CD4-positive, alpha-beta T cell treated with Interleukin-6 for 4 hours (primary cell): ENCODE measurements around the gene KL.

Source experiments
- DNase-seq: peaks from one replicate; pipeline ENCODE4 v3.0.0-alpha.2; 2020; ENCODE audit warnings: mixed read lengths

KL gene

DNA sequence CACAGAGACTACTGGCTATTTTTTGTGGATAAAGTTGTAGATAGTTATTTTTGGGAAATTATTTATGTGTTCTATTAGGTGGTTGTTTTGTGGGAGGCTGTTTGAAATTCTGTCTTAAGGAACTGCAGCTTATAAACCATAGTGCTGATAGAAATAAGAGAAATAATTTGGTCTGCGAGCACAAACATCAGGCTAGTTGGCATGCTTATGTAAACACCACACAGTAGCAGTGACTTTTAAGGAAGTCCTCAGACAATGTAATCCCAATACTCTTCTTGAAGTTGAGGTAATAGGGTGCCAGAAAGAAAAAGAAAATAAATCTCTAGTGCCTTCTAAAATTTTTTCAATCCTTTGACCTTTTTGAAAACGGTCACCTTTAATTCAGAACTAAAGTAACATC, 23.9 kb downstream of the KL start:
- no peak for DNase-seq

DNA sequence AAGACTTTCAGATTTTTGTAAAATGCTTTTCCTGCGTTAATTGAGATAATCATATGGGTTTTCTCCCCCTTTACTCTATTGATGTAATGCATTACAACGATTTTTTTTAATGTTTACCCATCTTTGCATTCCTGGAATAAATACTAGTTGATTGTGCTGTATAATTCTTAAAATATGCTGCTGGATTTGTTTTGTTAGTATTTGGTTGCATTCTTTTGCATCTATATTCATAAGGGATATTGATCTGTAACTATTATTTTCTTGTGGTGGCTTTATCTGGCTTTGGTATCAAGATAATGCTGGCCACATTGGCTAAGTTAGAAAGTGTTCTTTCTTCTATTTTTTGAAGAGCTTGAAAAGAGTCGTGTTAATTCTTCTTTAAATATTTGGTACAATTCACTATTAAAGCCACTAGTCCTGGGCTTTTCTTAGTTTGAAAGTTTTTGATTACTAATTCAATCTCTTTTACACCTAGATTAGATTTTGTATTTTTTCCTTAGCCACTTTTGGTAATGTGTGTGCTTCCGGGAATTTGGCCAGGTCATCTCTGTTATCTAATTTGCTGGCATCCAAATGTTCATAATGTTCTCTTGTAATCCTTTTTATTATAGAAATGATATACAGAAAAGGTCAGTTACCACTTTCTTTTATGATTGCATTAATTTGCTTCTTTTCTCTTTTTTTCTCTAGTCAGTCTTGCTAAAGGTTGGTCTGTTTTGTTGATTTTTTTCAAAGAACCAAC, 29.8 kb downstream of the KL start:
- DNase-seq = no peak

DNA sequence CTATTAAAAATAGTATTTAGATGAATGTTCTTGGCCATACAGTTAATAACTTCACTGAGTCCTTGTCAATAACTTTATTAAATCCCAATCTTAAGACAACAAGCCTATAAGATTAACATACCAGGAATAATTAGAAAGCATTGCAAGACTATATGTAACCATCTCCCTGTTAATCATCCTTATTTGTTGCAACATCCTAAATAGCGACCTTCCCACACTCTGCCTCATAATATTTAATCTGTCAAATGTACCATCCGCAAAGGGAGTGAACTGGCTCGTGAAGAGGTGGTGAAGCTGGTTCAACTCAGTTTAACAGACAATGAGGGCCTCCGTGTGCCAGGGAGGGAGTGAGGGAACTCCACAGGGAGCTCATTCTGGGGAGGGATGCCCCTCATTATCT, 33.9 kb downstream of the KL start:
- no peak for DNase-seq

DNA sequence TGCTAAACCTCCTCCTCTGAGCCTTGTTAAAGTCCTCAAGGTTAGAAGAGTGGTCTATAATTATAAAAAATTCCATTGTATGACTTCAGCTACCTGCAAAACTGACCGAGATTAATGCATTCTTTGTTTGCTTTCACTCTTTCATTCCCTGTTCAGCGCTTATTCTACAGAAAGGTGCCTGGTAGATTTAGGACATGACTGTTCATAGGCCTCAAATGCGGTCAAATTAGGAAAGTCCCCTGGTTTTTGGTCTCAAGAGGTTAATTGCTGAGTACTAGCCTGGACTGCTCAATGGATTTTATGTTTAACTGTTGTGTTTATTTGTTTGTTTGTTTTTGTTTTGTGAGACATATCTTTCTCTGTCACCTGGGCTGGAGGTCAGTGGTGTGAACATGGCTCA, 35.4 kb downstream of the KL start:
- no peak for DNase-seq

DNA sequence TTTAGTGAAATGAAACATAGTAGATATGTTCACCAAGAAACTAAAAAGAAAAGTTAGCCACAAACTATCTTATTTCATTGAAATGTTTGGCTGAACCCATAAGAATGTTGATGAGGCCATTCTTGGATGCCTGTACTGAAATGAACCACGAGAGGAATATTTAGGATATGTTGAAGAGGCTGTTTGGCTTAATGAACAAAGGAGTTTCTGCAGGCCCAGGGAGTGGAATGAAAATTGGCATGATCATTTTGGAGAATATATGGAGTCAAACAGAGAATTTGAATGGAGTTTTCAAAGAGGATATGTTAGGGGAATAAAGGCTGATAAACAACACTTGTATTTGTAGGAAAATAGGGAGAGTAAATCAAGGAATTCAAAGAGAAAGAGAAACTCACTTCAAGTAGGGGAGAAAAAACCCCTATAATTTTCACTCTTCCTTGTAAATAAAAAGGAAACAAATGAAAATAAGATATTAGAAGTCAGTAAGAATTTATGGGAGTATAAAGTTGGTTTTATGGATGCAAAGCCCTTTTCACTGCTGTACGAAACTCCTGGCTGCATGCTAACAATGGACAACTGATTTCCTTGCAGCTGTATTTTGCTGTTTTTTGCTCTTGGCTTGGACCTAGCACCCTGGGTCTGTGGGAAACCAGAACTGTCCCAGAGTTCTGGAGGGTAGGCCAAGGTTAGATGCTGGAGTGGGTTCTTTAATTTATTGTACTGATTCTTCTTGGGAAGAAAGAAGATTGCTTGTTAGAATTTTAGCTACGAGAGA, 36.5 kb downstream of the KL start:
- no peak for DNase-seq

DNA sequence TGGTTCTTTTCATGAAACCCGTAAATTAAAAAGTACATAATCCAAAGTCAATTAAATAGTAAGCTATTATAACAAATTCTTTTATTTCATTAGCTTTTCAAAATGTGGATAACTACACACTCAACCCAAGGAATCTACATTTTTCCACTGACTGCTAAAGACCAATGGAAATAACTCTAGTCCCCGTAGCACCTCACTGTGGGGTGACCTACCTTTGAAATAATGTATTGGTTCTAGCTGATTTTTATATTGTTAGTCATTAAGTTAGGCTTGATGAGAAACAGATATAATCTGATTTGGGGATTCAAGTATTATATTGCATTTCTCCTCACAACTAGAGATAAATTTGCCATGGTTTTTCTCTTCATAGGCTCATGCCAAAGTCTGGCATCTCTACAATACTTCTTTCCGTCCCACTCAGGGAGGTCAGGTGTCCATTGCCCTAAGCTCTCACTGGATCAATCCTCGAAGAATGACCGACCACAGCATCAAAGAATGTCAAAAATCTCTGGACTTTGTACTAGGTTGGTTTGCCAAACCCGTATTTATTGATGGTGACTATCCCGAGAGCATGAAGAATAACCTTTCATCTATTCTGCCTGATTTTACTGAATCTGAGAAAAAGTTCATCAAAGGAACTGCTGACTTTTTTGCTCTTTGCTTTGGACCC, 37.3 kb downstream of the KL start:
- no peak for DNase-seq

DNA sequence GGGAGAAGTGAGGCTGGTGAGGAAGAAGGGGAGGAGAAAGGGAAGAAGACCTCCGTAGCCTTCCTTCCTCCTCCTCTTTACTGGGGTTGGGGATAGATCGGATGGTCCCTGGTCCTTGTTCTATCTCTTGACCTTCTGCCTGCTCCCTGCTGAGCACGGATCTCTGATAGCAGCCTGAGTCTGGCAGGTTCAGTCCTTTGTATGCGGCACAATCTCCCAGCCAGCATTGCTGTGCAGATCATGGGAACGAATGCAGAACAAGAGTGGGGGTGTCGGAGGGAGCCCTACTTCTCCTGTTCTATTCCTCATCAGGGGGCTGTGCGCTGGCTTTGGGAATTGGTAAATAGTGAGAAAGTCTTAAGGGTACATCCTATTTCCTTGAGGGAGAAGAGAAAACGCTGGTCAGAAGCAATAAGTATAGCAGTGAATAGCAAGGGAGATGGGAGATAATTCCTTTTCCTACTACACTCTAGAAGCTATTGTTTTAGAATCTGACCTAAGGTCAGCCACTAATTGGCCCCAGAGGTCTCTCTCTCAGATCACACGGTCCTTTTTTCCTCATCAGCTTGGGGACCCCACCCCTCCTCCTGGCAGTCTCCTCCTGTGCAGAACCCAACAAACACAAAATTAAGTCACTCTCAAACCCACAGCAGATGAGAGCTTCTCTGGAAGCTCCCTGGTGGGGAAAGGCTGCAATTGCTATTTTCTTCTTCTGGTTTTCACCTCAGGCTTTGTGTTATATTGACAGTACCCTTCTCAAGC, 41.0 kb downstream of the KL start:
- no peak for DNase-seq

DNA sequence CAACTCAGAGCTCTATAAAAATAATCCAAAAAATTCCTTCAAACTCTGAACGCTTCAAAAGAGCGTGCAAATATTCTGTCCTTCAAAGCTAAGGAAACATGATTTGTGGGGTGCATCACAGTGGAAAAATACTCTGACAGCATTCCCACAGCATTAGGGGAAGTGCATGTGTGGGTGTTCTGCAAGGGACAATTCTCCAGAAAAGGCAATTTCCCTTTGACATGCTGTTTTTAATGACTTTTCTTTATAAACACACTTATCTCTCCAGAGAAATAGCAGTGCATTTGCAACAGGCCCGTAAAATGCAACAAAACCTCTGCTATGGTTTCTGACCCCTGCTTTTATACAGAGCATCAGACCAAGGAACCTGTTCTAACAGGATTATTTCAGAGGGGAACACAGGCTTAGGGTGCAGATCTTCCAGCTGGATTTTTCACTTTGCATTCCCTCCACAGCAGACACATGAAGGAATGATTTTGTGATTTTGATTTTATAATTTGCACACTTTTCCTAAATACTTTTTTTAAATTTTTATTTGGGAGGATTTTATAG, 42.6 kb downstream of the KL start:
- no peak for DNase-seq

DNA sequence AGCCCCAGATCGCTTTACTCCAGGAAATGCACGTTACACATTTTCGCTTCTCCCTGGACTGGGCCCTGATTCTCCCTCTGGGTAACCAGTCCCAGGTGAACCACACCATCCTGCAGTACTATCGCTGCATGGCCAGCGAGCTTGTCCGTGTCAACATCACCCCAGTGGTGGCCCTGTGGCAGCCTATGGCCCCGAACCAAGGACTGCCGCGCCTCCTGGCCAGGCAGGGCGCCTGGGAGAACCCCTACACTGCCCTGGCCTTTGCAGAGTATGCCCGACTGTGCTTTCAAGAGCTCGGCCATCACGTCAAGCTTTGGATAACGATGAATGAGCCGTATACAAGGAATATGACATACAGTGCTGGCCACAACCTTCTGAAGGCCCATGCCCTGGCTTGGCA, 44.6 kb downstream of the KL start:
- DNase-seq = no peak

DNA sequence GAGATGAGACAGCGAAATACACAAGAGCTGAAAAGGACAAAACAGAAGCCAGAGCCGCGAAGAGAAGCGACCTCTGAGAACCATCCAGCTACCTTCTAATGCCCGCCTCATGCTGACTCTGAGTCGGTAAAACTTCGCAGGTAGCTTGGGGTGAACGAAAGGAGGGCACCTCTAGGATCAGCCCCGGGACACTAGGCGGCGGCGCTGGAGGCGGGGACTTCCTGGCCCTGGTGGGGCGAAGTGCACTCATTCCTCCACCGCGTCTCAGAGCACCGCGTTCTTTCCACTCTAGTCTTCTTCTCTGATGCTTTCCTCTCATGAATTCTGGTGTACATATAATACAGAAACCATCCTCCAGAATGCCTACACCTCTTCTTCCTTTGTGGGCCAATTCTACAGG, 50.1 kb downstream of the KL start:
- no peak for DNase-seq

DNA sequence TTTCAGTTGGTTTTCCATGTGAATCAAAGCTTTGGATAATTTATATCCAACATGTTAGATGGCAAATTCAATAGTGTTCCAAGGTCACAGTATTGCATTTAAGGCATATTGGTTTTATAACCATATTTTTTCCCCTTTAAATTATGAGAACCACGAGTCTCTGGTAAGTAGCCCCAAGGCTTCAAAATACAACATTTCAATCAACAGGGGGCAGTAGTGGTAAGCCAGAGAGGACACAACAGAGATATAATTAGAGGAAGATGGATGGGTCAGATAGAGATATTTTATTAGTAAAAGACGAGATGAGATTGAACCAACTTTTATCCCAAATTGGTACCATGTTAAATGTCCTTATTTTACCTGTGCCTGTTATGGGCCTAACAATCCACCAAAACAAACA, 53.1 kb downstream of the KL start:
- DNase-seq = no peak

DNA sequence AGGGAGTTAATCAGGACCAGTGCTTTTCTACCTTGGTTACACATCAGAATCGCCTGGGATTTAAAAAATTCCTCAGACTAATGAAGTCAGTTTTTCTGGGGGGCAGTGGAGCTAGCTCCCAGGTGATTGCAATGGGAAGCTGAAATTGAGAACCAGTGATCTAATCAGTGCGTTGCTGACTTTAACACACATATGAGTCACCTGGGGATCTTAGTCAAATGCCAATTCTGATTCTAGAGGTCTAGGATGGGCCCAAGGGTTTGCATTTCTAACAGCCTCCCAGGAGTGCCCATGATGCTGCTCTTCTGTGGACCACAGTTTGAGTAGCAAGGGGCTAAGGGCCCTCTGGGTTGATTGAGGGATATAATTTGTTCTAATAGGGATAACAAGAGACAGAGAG, 54.5 kb downstream of the KL start:
- no peak for DNase-seq

DNA sequence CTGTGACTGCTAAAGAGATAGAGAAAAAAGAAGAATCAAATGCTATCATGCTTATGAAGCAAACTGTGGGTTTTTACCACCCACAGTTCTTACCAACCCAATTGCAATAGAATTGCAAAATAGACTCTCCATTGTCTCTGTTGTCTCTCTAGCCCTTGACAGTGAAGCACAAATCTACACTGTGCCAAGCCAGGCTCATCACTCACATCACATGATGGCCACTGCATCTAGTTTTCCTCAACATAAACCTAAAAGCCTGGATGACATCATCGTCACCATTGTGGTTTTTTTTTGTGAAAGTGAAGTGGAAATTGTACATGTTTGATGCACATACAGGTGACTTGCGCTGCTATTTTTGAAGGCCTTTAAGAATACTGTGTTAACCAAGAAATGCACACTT, 56.1 kb downstream of the KL start:
- DNase-seq = no peak

DNA sequence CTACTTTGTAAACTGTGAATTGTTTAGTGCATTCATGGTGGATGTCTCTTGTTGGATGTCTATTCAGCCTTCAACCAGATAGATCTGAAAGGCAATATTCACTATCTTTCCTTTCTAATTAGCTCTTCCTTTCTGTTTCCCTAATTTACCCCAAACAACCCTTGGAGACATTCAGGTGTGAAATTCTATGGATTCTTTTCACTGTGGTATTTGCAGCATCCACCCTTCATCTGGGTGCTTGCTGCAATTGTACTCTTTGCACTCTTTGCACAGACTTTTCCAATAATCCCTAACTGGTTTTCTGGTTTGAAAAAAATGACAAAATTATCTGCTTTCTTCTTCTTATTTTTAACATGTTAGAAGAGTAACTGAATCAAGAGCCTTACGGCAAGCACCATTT, 56.5 kb downstream of the KL start:
- no peak for DNase-seq

DNA sequence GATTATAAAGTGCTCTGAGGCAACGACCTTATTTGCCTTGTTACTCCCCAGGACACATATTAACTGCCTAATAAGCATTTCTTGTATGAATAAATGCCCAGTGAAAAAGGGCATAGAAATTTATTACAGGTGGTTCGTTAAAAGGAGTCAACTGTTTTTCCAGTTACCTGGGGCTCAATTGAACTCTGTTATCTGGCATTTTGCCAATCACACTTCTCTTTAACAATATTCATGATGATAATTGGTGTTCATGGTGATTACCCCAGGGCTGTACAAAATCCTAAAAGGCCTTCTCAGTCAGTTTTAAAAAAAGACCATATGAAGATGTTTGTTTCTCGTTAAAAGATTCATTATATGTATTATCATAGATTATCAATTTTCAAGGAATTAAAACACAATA, 57.1 kb downstream of the KL start:
- DNase-seq = no peak

DNA sequence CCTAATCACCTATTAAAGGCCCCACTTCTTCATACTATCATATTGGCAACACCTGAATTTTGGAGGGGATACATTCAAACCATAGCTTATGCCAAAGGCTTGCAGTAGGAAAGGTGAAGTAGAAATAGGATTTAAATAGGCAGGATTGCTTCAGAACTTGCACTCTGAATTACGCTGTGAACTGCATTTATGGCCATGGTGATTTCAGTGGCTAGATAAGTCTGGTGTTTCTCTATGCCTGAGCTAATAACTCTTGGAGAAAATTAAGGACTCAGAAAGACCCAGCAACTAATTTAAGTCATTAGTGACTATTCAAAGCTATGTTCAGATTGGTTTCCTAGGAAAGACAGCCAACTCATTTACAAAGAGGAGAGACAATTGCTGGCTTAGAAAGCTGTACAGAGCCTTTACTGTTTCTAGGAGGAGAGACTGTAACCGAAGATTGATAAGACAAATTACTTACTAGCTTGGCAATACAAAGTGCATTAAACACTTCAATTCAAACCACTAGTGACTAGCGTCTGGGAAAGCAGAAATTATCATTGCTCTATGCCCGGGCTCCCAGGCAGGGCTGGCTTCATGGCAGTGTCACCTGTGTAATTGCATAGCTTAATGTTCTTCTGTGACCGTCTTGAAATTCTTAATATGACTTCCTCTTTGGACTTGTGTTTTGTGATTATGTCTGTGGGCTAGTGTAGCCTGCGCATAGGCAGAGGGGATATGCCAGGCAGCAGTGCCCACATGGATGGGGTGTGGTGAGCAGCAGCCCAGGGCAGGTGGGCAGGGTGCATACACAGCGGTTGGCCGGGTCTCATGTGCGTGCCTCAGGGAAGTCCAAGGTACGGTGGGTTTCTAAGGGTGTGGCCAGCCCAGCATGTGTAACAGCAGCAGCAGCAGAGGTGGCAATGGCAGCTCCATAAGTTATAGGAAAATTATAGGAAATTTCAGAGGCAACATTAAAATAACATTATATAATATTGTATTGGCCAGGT, 60.1 kb downstream of the KL start:
- DNase-seq = no peak

DNA sequence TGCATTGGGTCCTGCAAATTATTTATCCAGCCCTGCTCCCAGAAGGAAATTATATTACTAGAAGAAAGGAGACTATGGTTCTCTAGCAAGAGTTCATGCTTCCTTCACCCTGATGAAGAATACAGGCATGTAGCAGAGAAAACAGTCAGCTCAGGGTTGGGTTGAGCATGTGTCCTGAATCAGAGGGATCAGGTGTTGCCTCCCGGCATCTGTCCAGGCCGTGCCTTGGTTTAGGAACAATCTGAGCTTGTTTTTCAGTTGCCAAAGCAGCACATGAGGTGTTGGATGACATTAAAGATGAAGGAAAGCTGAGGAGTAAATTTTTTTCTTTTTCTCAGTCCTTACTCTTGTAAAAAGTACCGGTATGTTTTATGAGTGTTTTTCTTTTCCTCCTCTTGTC, 62.0 kb downstream of the KL start:
- DNase-seq = no peak

DNA sequence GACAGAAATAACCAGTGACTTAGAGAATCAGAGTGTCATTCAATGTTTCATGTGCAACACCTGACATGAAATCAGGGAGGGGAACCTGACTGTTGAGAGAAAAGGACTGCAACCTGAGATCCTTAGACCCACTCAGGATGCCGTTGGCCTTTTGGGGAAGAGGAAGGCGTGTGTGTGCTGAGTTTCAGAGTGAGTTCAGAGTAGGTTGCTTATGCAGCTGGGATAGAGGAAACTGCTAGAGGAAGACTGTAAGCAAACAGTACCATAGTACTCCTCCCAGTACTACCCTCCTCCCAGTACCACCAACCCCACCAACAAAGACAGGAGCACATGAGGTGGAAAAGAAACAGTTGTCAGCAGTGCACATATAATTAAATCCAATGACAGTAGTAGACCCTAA, 63.7 kb downstream of the KL start:
- no peak for DNase-seq

DNA sequence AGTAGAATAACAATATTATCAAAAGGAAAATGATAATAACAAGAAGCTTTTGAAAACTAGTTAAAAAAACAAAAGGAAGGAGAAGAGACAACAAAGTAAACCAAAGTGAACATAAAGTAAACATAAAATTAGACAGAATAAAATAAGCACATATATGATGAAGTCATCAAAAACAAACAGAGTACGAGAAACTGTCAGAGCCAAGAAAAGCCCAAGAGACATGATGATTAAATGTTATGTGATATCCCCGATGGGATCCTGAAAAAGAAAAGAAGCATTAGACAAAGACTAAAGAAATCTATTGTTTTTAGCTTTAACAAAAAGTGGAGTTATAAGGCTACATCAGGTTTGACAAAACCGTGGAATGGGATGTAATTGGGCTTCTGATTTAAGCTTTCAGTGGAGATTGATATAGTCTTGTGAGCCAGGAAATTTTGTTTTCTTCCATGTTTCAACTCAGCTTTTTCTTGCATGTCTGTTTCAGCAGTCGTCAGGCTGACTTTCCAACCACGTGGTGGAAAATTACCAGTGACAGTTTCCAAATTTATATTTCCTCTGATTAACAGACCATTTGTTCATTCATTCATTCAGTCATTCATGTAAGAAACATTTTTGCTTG, 64.9 kb downstream of the KL start:
- no peak for DNase-seq

DNA sequence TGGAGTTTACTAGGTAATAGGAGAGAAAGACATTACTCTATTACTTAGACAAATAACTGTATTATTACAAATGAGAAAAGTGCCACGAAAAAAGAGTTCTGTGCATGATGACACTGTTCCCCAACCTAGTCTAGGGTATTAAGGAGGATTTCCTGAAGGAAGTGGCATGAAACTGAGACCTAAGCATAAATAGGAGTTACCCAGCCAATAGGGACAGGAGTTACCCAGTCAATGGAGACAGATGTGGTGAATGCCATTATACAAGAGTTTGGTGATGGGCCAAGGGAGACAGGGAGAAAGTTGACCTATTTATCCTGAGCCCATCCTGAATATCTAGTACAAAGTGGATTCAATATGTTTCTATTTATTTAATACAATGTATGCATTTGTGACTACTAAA, 65.4 kb downstream of the KL start:
- DNase-seq = no peak

DNA sequence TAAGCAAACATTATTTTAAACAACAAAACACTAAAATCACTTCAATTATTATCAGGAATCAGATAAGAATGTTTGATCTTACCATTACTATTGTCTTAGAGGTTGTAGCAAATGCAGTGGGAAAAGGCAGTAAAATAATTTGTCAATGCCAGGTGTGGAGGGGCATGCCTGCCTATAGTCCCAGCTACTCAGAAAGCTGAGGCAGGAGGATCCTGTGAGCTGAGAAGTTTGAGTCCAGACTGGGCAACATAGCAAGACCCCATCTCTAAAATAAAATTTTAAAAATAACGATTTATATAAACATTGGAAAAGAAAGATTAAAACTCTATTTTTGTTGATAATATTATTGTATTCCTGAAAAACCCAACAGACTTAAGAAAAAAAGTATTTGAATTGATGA, 66.8 kb downstream of the KL start:
- no peak for DNase-seq
